ENCODE data around the gene TNFRSF18. TPM values are rescaled to one million over a fixed set of nuclear protein-coding genes. Genes with fewer than 3 reads are reported as not detected.

The TNFRSF18 gene
- polyA plus RNA-seq, 1 experiment = 0.40 TPM

DNA sequence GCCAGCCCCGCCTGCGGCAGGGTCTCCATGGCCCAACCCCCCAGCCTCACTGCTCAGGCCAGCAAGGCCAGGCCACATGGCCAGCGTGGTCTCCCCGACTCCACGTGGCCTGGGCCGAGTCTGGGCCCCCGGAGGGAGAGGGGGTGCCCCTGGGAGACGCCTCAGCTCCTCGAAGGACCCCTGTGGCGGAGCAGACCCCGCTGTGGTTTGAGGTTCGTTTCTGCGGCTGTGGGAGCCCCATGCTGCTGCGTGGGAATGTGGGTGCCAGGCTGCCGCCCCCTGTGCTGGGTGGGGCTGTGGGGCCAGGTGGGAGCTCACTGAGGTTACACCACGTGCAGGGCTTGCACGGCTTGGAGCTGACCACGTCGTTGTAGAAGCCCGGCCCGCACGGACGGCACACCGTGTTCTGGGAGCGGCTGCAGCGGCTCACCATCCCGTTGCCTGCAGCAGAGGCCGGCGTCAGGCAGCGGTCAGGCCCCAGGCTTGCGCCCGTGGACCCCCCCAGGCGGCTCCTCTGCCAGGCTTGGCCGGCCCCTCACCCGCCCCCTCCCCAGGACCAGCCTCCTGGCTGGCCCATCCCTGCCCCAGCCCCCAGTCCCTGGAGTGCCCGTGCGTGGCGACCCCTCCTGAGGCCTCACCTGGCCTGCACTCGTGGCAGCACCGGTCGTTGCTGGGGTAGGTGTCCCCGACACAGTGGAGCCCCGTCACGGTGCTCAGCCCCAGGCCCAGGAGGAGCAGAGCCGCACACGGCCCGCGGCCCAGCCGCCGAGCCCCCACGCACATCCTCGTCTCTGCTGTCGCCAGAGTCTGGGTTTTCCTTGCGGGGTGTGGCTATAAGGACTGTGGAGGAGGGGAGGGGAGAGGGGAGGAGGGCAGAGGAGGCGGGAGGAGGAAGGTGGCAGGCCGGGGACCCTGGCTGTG is 7.2 kb upstream of the TNFRSF18 start, which contains the start of gene TNFRSF4:
Gene TNFRSF4 (minus strand): TSS at position 809 of the 921 bp plus-strand sequence. CDS start 26 bp downstream, at position 783.
- CTCF ChIA-PET = interaction anchor here (0.5 kb wide), 1 partner anchor 89 kb away, joined by 4 read pairs; no protein-coding TSS in a partner anchor

DNA sequence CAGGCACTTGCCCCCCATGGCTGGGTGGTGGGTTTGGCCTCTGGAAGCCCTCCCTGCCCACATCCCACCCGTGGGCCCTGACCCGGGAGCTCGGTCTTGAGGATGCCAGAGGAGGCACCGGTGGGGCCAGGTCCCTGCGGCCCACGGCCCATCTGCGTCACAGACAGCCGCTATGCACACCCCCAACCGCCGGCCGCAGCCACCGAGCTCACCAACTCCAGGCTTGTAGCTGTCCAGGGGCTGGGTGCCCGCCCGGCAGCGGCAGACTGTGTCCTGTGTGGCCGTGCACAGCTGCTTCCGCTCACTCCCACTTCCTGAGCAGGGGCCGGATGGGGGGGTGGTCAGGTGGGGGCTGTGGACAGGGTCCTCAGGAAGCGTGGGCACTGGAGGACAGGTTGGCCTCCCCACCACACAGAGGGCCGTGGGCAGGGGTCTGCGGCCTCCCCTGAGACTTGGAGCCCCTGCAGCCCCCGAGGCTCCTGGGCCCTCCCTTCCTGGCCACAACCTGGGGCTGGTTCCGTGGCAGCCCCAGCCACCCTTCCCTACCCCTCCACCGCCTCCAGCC is 6.5 kb upstream of the TNFRSF18 start:
- CTCF ChIA-PET = interaction anchor here (0.5 kb wide), 1 partner anchor 89 kb away, joined by 4 read pairs; no protein-coding TSS in a partner anchor
- POLR2A ChIA-PET = no interaction called here
- Histone ChIP-seq H3K36me3 (ENCODE audit: control insufficient read depth, insufficient read depth, low read length) (peaks cover 6% of the 10 kb centered on the region), H3K4me3 (ENCODE audit: low read depth, low read length) (no peak overlapping the region), H3K27me3 (ENCODE audit: control insufficient read depth, insufficient read depth, low read length) (no peaks in the 10 kb centered on the region)
- no peak for DNase-seq (ENCODE audit: low read depth)
- TF ChIP-seq, protein P1, sequence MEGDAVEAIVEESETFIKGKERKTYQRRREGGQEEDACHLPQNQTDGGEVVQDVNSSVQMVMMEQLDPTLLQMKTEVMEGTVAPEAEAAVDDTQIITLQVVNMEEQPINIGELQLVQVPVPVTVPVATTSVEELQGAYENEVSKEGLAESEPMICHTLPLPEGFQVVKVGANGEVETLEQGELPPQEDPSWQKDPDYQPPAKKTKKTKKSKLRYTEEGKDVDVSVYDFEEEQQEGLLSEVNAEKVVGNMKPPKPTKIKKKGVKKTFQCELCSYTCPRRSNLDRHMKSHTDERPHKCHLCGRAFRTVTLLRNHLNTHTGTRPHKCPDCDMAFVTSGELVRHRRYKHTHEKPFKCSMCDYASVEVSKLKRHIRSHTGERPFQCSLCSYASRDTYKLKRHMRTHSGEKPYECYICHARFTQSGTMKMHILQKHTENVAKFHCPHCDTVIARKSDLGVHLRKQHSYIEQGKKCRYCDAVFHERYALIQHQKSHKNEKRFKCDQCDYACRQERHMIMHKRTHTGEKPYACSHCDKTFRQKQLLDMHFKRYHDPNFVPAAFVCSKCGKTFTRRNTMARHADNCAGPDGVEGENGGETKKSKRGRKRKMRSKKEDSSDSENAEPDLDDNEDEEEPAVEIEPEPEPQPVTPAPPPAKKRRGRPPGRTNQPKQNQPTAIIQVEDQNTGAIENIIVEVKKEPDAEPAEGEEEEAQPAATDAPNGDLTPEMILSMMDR (IDR thresholded peaks at IDR 0.05; ENCODE audit: insufficient read depth, low read depth, low read length) = no peak

More for the DNA sequence above, 7.2 kb upstream of the TNFRSF18 start, which contains the start of gene TNFRSF4:
- no peak for DNase-seq (ENCODE audit: low read depth)
- Histone ChIP-seq H3K36me3 (ENCODE audit: control insufficient read depth, insufficient read depth, low read length) (peaks cover 8% of the 10 kb centered on the region), H3K27me3 (ENCODE audit: control insufficient read depth, insufficient read depth, low read length) (no peaks in the 10 kb centered on the region), H3K4me3 (ENCODE audit: low read depth, low read length) (no peak within 1 kb of the TSS)
- TF ChIP-seq, protein P1 (IDR thresholded peaks at IDR 0.05; ENCODE audit: insufficient read depth, low read depth, low read length) = no peak
- POLR2A ChIA-PET = no interaction called here

DNA sequence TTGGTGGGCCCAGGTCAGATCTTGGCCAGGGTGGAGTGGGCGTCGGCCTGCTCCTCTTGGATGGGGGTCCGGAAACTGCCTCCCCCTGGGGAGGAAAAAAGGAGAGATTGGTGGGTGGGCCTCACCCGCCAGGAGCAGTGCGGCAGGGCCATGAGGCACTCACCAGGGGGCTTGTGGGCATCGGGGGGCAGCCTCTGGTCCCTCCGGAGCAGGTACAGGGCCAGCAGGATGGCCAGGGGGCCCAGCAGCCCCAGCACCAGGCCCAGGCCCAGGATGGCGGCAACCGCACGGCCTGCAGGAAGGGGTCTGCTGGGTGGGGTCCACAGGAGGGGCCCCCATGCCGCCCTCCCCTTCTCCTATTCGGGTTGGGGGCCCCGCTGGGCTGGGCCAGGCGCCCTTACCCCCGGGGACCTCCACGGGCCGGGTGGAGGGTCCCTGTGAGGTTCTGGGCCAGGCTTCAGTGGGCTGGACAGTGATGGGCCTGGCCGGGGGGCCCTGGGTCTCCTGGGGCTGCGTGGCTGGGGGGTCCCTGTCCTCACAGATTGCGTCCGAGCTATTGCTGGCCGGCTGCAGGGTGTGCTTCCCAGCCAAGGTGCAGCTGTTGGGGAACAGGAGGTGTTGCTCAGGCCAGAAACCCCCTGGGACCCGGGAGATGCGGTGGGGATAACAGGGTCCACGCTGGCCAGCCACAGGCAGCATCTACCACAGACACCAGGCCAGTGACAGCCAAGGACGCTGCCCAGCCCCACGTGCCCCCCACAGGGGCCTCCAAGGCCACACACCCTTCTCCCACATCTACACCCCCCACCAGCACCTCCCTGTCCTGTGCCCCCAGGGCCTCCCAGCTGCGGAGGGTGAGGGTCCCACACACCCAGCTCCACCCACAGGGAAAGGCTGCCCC is 5.4 kb upstream of the TNFRSF18 start:
- ChIA-PET CTCF (no interaction called here), POLR2A (no interaction called here)
- DNase-seq (ENCODE audit: low read depth) = no peak
- H3K27me3 ChIP-seq (ENCODE audit: control insufficient read depth, insufficient read depth, low read length) = no peaks in the 10 kb centered on the region
- TF ChIP-seq, protein P1 (IDR thresholded peaks at IDR 0.05; ENCODE audit: insufficient read depth, low read depth, low read length) = no peak
- no peak overlapping the region for H3K4me3 ChIP-seq (ENCODE audit: low read depth, low read length)
- peaks cover 4% of the 10 kb centered on the region for H3K36me3 ChIP-seq (ENCODE audit: control insufficient read depth, insufficient read depth, low read length)

DNA sequence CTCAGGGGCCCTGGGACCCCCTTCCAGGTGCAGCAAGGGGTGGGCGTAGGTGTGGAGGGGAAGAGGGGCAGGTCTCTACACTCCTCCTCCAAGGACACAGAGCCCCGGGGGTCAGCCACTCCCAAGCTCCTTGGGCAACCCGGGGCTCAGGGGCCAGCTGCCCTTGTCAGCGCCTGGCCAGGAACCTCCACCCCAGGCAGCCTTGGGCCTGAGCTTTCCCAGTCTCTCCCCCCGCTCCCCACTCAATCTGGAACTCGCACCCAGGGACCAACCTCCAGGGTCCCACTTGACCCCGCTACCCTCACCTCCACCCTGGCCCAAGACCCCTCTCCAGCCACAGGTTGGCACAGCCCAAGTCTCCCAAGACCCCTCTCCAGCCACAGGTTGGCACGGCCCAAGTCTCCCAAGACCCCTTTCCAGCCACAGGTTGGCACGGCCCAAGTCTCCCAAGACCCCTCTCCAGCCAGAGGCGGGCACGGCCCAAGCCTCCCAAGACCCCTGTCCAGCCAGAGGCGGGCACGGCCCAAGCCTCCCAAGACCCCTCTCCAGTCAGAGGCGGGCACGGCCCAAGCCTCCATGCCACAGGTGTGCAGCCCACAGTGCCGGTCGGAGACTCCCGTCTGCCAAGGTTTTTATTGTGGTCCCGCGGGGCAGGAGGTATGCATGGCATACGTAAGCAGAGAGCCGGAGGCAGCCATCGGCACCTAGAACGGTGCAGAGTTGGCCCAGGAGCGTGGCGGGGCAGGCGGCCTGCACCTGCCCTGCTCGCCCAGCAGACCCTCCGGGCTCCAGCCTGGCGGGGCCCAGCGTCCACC is 4.5 kb upstream of the TNFRSF18 start:
- Histone ChIP-seq H3K36me3 (ENCODE audit: control insufficient read depth, insufficient read depth, low read length) (no peaks in the 10 kb centered on the region; the same call in 1 of the 2 replicates), H3K4me3 (ENCODE audit: low read depth, low read length) (no peak overlapping the region), H3K27me3 (ENCODE audit: control insufficient read depth, insufficient read depth, low read length) (no peaks in the 10 kb centered on the region)
- ChIA-PET CTCF (interaction anchor here (1.0 kb wide), 1 partner anchor 9 kb away, joined by 3 read pairs; no protein-coding TSS in a partner anchor), POLR2A (no interaction called here)
- TF ChIP-seq, protein P1 (IDR thresholded peaks at IDR 0.05; ENCODE audit: insufficient read depth, low read depth, low read length) = no peak
- DNase-seq (ENCODE audit: low read depth) = no peak
